ENCODE results near the gene SLC5A6.

- no peak for TF ChIP-seq CTCF (conservative IDR thresholded peaks at IDR 0.05)
- TF ChIP-seq EZH2 (IDR thresholded peaks at IDR 0.05; ENCODE audit: low read depth), result no peak
Measured at GRCh38 chr2:27185331-27186026, 26.6 kb downstream of the SLC5A6 start.
